ENCODE measurements around the gene ADCY5. TPM values are rescaled to one million over a fixed set of nuclear protein-coding genes. Genes with fewer than 3 reads are reported as not detected.

ADCY5 gene
- polyA plus RNA-seq, 1 experiment = 0.21 TPM

DNA sequence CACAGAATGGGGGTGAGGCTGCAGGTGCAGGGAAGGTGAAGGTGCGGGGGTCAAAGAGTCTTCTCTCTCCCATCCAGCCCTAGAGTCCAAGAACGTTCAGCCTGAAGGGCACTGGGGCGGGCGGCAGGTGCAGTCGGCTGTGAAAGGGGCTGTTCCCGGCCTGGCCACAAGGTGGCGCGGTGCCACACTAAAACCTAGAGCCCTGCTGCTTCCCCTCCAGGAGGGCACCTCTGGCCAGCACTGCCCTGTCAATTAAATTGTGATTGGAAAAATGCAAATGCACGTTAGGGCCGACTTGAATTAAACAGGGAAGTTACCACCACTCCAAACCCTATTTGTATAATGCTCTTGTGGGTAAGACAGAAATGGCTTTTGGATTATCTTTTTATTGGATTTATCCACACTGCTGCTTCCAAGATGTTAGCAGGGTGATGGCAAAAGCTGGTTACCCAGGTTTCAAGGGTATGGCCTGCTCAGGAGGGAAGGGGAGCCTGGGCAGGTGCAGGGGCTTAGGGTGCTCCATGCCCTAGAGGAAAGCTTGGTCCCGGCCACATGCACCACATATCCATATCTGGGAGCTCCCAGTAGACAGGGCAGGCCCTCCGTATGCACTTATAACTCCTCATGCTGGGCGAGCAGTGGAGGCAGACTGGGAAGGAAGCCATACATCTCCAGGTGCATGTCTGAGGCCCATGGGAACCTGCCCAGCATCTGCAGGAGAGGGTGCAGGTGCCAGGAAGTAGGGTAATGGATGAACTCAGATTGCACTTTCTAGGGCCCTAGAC is 119.8 kb downstream of the ADCY5 start:
- POLR2A ChIA-PET = no interaction called here

DNA sequence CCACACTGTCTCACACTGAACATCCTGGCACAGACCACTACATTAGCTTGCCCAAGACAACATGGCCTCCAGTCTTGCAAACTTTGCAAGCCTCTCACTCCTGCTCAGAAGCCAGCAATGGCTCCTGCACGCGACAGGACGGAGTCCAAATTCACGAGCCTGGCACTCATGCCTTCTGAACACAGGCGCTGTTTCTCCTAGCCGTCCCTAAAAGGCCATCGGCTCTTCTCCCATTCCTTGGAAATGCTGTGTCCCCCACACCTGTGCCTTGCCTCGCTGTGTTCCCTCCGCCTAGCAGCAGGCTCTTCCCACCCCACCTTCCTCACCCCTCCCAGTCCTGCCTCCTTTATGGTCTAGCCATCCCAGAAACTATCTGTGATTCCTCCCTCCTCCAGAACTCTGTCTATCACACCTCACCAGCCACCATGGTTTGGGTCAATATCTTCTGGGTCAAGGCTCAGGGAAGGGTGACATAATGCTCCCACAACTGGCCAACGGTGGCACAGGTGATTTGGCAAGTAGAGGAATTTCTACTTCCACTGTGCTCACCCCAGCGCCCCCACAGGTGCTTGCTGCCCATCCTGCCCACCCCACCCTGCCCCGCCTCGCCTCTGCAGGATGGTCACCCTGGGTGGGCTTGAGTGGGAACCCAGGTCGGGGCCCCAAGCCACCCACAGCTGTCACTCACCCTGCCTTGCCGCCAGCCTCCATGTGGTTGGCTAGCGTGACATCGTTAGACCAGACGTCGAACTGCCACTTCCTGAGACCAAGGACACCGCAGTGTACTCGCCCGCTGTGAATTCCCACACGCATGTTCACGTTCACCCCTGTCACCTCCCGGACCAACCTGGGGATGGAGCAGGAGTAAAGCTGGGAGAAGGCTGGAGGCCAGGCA is 120.7 kb downstream of the ADCY5 start:
- no peak for DNase-seq (ENCODE audit: low read depth)
- Histone ChIP-seq H3K36me3 (ENCODE audit: control insufficient read depth, insufficient read depth, low read length) (no peaks in the 10 kb centered on the region), H3K27me3 (ENCODE audit: control insufficient read depth, insufficient read depth, low read length) (peaks cover 7% of the 10 kb centered on the region), H3K4me3 (ENCODE audit: low read depth, low read length) (no peak overlapping the region)
- CTCF ChIA-PET = interaction anchor here (1.4 to 13.9 kb wide), 10 partner anchors 9 to 233 kb away, joined by 3 to 200 read pairs (median 7); no protein-coding TSS in a partner anchor
- TF ChIP-seq, protein P1, sequence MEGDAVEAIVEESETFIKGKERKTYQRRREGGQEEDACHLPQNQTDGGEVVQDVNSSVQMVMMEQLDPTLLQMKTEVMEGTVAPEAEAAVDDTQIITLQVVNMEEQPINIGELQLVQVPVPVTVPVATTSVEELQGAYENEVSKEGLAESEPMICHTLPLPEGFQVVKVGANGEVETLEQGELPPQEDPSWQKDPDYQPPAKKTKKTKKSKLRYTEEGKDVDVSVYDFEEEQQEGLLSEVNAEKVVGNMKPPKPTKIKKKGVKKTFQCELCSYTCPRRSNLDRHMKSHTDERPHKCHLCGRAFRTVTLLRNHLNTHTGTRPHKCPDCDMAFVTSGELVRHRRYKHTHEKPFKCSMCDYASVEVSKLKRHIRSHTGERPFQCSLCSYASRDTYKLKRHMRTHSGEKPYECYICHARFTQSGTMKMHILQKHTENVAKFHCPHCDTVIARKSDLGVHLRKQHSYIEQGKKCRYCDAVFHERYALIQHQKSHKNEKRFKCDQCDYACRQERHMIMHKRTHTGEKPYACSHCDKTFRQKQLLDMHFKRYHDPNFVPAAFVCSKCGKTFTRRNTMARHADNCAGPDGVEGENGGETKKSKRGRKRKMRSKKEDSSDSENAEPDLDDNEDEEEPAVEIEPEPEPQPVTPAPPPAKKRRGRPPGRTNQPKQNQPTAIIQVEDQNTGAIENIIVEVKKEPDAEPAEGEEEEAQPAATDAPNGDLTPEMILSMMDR (IDR thresholded peaks at IDR 0.05; ENCODE audit: insufficient read depth, low read depth, low read length) = no peak
- POLR2A ChIA-PET = no interaction called here

More for the DNA sequence above, 119.8 kb downstream of the ADCY5 start:
- Histone ChIP-seq H3K4me3 (ENCODE audit: low read depth, low read length) (no peak overlapping the region), H3K27me3 (ENCODE audit: control insufficient read depth, insufficient read depth, low read length) (peaks cover 7% of the 10 kb centered on the region), H3K36me3 (ENCODE audit: control insufficient read depth, insufficient read depth, low read length) (no peaks in the 10 kb centered on the region)
- no peak for DNase-seq (ENCODE audit: low read depth)
- TF ChIP-seq, protein P1 (IDR thresholded peaks at IDR 0.05; ENCODE audit: insufficient read depth, low read depth, low read length) = peak; percentile 92
- CTCF ChIA-PET = interaction anchor here (0.6 to 13.9 kb wide), 22 partner anchors 9 to 258 kb away, joined by 3 to 200 read pairs (median 4); no protein-coding TSS in a partner anchor

DNA sequence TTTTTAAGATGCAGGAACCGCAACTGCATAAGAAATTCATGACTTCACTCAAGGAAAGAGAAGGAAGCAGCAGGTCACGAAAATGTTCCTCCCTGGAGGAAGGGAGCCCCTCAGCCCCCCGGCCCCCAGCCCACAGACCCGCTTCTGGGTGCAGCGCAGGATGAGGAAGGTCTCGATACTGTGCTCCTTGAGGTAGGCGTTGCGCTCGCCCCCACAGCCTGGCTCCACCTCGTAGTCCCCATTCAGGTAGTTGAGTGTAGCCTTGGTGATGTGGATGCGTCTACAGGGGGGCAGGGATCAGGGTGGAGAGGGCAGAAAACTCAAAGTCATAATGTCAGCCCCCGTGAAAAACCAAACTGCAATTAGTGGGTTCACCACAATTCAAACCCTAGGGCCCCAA is 121.4 kb downstream of the ADCY5 start:
- Histone ChIP-seq H3K36me3 (ENCODE audit: control insufficient read depth, insufficient read depth, low read length) (no peaks in the 10 kb centered on the region), H3K27me3 (ENCODE audit: control insufficient read depth, insufficient read depth, low read length) (peaks cover 7% of the 10 kb centered on the region), H3K4me3 (ENCODE audit: low read depth, low read length) (no peak overlapping the region)
- TF ChIP-seq, protein P1 (IDR thresholded peaks at IDR 0.05; ENCODE audit: insufficient read depth, low read depth, low read length) = no peak
- DNase-seq (ENCODE audit: low read depth) = no peak
- CTCF ChIA-PET = interaction anchor here (1.0 to 13.9 kb wide), 6 partner anchors 8 to 234 kb away, joined by 5 to 200 read pairs (median 16); no protein-coding TSS in a partner anchor
- POLR2A ChIA-PET = no interaction called here

DNA sequence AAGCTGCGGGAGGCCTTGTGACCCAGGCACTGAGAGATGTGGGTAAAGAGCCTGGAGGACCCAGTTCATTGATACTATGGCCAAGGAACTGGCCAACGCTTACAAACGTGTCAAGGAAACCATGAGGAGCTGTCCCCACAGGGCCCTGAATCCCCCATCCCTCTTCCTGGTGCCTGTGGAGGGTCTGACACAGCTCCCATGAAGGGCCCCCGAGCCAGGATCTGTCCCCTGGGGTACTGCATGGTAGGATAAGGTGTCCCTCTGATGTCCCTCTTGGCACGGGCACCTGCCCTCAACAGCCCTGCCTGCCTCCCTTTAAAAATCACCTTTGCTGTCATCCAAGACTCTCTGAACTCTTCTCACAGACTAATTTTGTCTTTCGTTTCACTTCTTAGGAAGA is 122.4 kb downstream of the ADCY5 start:
- TF ChIP-seq, protein P1 (IDR thresholded peaks at IDR 0.05; ENCODE audit: insufficient read depth, low read depth, low read length) = no peak
- ChIA-PET POLR2A (no interaction called here), CTCF (interaction anchor here (0.6 to 13.9 kb wide), 8 partner anchors 7 to 233 kb away, joined by 3 to 200 read pairs (median 4); no protein-coding TSS in a partner anchor)
- no peak for DNase-seq (ENCODE audit: low read depth)
- Histone ChIP-seq H3K4me3 (ENCODE audit: low read depth, low read length) (no peak overlapping the region), H3K27me3 (ENCODE audit: control insufficient read depth, insufficient read depth, low read length) (peaks cover 10% of the 10 kb centered on the region), H3K36me3 (ENCODE audit: control insufficient read depth, insufficient read depth, low read length) (no peaks in the 10 kb centered on the region)
